Fibroblast of gingiva (primary cell): ENCODE results near the gene FBLN2.
A peak's percentile ranks its signal among the peaks of the same experiment; 100 is the strongest.

ENCODE experiments used
- DNase-seq: peaks from one replicate; pipeline ENCODE4 v3.0.0-alpha.2; 2011; ENCODE audit warnings: low read depth

FBLN2 gene

GRCh38 chr3:13532085-13532484, 16.8 kb upstream of the FBLN2 start:
- DNase-seq = peak; percentile 52

GRCh38 chr3:13532631-13533030, 16.3 kb upstream of the FBLN2 start:
- DNase-seq = no peak

DNA sequence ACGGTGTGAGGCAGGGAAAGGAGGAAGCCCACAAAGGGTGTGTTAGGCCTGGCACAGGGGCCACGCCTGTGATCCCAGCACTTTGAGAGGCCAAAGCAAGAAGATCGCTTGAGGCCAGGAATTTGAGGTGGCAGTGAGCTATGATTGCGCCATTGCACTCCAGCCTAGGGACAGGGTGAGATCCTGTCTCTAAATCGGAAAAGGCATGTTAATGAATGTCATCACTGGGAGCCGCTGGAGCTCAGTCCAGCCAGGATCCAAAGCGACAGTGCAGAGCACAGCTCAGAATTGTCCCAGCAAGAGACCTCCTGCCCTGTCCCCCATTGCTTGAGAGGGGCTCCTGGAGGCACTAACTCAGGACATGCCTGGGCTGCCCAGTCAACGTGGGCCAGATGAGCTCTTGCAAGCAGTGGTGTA, 15.0 kb upstream of the FBLN2 start:
- no peak for DNase-seq

GRCh38 chr3:13535526-13535875, 13.4 kb upstream of the FBLN2 start:
- DNase-seq = no peak

- peak; percentile 39 for DNase-seq
These were observed 13.0 kb upstream of the FBLN2 start for GRCh38 chr3:13535905-13536304.

- DNase-seq = no peak
These were observed 12.5 kb upstream of the FBLN2 start for GRCh38 chr3:13536432-13536831.

DNA sequence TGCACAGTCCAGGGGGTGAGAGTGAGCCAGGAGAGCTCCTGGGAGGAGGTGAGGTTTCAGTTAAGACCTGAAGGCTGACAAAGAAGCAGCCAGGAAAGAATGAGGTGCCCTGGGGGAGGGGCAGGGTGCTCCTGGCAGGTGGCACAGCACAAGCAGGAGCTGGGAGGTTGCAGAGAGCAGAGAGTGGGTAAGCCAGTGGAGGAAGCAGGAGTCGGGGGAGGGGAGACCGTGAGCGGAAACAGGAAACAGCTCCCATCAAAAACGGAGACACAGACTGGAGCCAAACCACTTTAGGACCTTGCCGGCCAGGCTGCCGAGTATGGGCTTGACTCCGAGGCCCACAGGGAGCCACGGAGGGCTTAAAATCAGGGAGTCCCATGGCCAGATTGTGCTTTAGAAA, 12.1 kb upstream of the FBLN2 start:
- no peak for DNase-seq

- no peak for DNase-seq
These were observed 11.5 kb upstream of the FBLN2 start for GRCh38 chr3:13537244-13537908.

DNA sequence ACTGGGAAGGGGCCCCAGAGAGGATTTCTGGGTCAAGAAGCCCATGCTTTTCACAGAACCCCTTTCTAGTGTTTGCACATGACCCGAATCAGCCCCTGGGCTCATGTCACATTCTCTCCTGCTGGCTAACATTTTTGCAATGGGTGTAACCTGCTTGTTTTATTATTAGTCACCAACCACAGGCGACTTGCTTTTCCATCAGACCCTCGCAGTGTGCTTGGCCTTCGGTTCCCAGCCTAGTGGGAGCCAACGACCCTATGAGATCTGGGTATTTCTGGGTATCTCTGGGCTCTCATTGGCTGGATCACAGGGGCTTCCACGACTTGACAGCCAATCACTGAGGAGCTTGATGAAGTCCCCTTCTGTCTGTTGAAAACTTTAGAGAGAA, 11.0 kb upstream of the FBLN2 start:
- peak; percentile 88 for DNase-seq

- no peak for DNase-seq
These were observed 10.2 kb upstream of the FBLN2 start for GRCh38 chr3:13538520-13539291.

- peak; percentile 22 for DNase-seq
These were observed 9.7 kb upstream of the FBLN2 start for GRCh38 chr3:13539292-13539638.

DNA sequence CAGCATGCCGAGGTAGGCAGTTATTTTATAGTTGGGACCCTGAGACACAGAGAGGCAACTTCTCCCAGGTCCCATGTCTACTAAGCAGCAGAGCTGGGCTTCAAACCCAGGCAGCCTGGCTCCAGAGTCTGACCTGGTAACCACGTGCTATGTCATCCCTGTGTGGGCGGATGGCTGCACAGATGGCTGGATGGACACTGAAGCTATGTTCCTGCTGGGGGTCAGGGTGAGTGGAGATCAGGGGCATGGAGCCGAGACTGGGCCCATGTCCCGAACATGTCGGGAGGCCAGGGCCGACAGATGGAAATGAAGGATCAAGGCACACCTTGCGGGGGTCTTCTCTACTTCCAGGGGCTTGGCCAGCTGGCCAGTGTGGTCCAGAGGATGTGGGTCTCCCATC, 9.3 kb upstream of the FBLN2 start:
- DNase-seq = no peak

- no peak for DNase-seq
These were observed 8.5 kb upstream of the FBLN2 start for GRCh38 chr3:13540297-13540995.

- no peak for DNase-seq
These were observed 7.2 kb upstream of the FBLN2 start for GRCh38 chr3:13541691-13542090.

DNA sequence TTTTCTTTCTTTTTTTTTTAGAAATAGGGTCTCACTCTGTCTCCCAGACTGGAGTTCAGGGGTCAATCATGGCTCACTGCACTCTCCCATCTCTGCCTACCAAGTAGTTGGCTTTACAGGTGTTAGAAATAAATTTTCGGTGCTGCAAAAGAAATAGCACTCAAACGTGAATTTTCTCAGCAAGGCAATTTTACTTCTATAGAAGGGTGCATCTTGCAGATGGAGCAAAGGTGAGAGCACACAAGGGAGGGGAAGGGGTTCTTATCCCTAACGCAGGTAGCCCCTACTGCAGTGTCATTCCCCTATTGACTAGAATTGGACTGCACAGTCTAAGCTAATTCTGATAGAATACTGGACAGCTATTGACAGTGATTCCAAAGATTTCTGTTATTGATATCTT, 6.8 kb upstream of the FBLN2 start:
- no peak for DNase-seq

- DNase-seq = peak; percentile 88
These were observed 5.7 kb upstream of the FBLN2 start for GRCh38 chr3:13543253-13543652.

DNA sequence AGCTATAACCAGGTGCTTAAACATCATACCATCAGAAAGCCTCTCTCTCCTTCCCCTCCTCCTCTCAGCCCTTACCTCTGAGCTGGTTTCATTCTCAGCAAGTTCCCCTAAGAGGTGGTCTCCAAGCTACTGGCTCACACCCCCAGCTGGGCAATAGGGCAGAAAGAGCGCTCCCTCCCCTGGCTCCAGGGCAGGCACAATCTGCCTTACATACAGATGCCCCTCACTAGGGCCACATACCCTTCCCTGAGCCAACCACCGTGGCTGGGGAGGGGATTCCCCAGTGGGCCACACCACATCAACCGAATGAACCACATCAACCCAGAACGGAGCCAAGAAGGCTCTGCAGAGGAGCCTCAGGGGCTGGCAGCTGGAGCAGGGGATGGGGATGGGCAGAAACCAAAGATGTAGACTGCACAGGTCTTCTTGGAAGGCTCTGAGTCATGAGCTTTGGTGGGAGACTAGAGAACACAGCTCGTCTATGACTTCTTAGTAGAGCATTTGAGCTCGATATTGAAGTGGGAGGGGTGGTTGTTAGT, 4.6 kb upstream of the FBLN2 start:
- DNase-seq = peak; percentile 43

DNA sequence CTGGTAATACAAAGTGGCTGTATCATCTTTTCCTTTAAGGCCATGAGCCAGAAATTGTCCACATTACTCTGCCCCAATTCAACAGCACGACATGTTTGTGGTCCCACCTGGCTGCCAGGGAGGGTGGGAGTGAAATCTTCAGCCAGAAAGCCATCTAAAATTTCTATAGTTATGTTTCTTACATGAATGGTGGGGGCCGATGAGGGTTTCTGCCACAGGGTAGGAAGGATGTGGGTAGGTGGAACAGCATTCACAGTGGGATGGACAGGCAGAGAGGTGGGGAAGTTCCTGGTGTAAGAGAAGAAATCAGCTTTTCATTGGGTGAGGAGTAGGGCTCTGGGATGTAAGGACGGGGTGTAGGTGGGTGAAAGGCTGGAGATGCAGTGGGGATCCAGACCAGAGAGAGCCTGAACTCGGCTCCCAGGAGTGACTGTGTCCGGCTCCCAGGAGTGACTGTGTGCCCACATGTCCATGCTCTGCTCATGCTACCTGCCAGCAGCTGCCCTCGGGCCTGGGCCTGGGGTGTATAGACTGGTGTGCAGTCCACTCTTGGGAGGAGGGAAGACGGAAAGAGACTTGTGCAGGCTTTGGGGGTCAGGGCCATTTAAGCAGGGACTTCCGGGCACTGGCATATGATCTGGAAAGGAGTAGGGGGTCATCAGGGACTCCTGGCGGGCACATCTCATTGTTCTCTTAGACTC, 3.8 kb upstream of the FBLN2 start:
- no peak for DNase-seq

GRCh38 chr3:13545952-13546454, 2.9 kb upstream of the FBLN2 start:
- no peak for DNase-seq

DNA sequence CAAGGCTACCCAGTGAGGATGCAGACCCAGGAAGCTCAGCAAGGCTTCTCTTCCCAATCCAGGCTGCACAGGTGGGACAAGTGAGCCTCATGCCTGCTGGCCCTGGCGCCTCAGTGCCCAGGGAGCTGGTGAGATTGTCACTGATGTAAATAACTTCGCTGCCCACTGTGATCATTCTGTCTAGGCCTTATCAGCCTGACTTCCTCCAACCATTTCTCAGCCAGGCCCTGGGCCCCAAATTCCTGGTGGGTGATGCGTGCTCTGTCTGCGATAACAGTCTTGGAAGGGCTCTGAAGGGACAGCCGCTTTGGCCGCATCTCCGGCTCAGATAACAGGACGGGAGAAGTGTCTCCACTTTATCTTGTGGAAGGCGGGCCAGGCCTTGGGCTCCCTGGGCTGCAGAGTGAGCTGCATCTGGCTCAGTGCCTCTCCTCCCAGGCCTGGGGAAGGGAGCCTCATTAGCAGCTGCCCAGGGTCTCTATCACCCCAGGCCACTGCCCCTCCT, 2.2 kb upstream of the FBLN2 start:
- DNase-seq = no peak

- no peak for DNase-seq
These were observed 1.1 kb upstream of the FBLN2 start for GRCh38 chr3:13547591-13548371.
